Embryonic facial prominence (tissue), 1 donor: ENCODE measurements around the gene EBPL.

Experiments used
- DNase-seq: peaks from one replicate; pipeline ENCODE4 v3.0.0-alpha.2; 2016; ENCODE audit errors: extremely low spot score

Gene EBPL

DNA sequence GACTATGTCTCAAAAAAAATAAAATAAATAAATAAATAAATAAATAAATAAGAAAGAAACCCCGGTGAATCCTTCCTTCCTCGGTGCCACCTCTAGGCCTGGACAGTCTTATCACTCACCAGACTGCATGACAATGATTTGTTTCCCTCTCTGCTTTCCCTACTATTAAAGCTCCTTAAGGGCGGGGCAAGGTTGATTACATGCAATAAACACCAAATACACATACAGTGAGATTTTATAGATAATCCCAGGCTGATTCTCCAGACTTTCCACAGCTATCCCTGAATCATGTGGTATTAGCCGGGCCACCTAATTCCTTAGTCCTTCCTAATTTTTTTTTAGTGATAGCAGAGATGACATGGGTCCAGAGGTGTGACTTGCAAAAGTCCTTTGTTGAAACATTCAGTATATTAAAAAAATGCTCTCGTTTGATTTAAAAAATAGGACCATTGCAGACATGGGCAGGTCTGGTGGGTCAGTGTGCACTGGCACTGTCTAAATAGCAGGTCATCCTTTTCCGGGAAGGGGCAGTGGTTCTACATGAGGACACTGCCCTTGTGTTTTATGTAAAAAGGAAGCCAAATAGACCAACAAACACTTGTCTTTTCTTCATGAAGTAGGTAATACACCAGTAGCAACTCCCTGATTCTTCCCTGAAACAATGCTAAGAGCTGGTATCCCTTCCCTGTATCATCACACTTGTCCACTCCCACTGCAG lies 14.5 kb downstream of the EBPL start:
- DNase-seq: no peak

DNA sequence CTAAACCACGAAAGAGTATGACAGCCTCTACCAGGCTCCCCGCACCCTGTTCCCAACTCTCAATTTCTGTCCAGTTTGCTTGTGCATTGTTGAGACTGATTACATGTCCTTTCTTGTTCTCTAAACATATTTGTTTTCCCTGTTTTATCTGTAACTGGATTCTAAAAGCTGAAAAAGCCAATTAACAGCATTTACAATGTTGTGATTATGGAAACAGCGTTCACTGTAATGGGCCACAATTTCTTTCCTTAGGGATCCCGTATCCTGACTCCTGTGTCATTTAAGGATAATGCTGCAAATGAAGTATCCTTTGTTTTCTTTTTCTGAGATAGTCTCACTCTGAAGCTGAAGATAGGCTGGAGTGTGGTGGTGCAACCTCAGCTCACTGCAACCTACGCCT lies 20.5 kb downstream of the EBPL start:
- no peak for DNase-seq

DNA sequence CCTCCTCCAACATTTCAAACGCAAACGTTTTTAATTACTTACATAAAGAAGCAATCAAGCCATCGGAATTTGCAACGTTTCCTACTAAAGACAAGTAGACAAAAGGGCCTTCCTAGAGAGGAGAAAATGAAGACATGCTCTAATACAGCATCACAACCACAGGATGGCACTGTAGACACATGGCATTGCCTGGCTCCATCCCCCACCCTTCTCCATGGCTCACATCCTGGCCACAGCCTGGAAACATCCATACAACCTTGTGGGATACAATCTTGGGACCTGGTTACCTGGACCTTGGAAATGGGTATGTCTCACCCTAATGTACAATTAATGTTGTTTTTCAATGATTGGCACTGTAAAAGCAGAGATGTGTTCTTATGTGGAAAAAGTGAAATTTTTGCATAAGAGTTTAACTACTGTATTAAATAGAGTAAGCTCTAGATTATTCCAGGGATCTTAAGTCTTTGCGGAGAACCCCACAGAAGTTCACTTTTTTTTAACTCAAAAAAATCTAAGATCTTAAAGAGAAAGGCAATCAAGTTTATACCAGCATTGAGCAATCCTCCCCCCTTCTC lies 21.5 kb downstream of the EBPL start:
- peak; percentile 41 for DNase-seq

DNA sequence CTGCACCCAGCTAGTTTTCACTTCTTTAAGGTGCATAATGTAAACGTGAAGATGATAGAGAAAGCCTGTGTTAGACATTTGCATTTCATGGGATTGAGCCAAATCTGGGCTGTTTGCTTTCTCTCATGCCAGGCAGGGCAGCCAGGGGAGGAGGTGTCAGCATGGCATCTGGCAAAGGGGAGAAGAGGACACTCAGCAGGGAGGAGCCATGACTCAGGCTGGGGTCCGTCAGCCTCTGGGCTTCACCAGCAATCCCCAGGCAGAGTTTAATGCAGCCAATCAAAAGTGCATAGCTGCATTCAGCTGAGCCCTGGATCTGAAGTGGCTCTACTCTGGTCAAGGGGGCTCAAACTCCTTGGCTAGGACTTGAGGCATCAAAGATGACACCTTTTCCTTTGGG lies 23.5 kb downstream of the EBPL start:
- DNase-seq: no peak

DNA sequence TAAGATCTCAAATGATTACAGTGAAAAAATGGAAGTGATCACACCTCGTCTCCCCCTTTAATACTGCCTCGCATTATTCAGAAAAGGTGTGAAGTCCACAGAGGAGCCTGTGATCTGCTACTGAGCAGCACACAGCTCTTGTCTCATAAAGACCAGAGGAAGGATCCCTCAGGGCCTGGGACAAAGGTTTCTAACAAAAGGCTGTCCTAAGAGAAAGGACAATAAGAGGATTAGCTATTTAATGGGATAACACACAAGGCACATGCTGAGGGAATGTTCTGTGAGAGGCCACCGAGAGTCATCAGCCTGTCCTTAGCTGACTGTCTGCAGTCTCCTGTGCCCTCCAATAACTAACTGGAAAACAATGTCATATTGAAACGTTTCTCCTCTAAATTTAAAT lies 26.7 kb downstream of the EBPL start:
- no peak for DNase-seq

DNA sequence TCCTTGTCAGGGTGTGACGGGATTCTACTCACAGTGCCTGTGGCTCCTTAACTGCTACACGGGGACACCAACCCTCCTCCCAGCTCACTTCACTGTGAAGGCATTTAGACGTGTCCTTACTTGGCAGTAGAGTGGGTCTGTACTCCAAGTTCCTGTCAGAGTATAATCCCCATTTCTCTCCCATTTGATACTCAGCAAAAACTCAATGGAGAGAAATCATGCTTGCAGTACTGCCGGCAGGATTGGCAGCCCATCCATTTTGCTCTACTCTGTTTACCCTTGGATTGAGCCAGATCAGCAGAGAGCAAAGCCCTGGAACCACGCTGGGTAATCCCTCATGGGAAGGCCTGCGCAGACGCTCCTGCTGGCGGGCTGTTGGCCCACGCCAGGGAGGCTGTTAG lies 34.0 kb downstream of the EBPL start:
- DNase-seq: no peak

DNA sequence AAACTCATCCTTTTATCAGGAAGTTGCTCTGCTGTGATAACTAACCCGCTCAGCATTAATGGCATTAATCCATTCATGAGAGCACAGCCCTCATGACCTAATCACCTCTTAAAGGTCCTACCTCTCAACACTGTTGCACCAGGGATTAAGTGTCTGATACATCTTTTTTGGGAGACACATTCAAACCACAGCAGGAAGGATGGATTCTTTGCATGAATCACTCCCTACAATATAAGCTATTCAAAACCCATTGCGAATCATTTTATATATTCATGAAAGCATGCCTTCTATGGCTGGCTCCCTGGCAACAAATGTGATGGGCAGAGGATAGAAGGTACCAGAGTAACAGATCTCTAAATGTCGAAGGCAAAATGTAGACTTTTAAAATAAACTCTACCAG lies 35.4 kb downstream of the EBPL start:
- no peak for DNase-seq

DNA sequence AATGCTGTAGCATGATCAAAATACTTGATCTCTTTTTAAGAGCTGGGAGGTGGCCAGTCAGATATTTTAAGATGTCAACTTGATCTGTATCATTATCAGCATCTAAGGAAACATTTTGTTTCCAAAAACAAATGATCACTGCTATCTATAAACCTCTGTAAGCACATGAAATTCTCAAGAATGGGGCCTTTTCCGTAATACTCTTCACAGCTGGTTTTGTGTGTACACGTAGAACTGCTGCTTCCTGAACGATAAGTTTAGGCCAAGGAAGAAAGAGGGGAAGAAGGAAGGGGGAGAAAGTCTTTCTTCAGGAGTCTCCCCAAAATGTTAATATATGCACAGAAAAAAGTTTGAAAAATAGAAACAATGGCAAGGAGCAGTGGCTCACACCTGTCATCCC lies 37.3 kb downstream of the EBPL start:
- DNase-seq: no peak

DNA sequence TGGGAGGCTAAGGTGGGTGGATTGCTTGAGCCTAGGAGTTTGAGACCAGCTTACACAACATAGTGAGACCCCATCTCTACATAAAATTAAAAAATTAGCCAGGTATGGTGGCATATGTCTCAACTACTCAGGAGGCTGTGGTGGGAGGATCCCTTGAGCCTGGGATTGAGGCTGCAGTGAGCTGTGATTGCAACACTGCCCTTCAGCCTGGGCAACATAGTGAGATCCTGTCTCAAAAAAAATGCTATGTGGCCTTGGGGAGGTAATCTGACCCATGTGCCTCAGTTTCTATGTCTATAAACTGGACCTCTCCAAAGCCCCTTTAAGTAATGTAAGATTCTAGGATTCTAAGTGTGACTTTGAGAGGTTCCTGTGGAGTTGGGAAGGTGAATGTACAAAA lies 37.8 kb downstream of the EBPL start:
- DNase-seq: no peak

DNA sequence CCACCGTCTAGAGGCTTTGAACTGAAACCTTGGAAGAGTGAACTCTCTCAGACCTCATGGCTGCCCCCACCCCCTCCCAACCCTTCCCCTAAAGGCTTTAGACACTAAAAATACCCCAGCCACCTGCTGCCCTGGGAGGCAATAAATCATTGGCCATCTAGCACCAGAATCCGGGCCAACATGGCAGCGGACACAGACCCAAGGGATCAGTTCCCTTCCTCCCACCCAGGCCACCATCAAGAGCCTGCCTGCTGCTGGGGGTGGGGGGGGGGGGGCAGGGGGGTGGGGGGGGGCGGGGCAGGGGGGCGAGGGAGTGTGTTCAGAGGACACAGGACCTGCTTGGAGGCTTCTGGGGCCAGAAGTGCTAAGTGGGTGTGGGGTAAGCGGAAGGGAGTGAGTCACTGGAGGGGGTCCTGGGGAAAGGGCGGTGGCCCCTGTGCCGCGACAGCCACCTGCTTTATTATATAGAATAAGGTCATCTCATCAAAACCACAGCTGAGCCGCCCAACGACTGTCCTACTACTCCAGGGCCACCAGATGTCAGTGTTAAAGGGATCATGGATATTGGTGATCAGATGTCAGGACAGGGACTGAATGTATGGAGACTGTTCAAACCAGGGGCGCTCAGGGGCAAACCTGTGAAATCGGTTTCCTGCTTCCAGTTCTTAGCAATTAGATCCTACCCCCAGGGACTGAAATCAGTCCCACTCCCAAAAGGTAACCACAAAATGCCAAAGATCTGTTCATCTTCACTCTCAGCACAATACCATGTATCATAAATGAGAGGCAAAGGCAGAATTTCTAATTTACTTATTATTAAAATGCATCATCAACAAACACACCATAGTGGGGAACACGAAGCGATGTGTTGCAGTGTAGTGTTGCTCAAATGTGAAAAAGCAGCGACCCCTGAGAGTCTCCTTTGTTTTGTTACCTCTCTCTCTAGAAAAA lies 38.7 kb downstream of the EBPL start:
- DNase-seq: no peak

DNA sequence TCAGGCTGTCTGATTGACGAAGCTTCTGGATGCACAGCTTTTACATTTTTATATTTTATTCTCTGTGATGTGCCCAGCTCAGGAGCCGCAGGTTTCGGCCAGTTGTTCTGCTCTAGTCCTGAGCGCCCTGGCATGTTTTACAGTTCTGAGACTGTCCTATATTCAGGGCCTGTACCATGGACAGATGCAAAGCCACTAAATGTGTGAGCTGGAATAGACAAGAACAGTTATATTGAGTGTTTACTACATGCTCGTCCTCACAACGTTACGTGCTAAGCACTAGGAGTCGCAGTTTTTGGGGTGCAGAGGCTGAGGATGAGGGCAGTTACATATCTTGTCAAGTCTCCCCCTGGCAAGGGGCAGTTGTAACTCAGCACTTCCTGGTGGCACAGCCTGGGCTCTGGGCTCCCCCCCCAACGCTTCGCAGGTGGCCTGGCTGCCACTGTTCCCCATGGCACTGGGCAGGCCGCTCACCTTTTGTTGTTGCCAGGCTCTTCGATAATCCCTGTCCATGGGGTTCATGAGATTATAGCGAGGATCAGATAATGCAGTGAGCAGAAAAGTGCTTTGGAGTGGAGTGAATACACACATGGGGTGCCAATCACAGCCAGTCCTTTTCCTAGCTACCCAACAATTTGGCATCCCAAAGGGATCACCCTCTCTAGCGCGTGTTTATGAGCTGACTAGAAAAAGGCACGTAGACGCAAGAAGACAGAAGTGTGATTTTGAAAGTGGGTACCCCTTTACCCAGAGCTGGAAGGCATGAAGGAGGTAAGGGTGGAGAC lies 39.5 kb downstream of the EBPL start:
- no peak for DNase-seq

DNA sequence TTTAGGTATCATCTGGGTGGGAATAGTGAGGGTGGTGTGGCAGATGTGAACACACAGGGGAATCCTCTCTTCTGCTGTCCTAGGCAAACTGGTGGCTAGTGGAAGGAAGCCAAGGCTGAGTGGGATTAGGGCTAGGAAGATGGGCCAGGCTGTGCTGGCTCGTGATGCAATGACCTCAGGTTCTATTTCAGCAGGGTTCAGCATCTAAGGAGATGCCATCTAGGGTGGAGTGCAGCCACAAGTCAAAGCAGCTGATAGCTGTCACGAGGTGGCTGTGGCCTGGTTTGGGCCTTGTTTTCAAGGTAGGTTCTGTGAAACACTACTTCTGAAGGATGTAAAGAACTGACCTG lies 41.3 kb downstream of the EBPL start:
- DNase-seq: no peak

DNA sequence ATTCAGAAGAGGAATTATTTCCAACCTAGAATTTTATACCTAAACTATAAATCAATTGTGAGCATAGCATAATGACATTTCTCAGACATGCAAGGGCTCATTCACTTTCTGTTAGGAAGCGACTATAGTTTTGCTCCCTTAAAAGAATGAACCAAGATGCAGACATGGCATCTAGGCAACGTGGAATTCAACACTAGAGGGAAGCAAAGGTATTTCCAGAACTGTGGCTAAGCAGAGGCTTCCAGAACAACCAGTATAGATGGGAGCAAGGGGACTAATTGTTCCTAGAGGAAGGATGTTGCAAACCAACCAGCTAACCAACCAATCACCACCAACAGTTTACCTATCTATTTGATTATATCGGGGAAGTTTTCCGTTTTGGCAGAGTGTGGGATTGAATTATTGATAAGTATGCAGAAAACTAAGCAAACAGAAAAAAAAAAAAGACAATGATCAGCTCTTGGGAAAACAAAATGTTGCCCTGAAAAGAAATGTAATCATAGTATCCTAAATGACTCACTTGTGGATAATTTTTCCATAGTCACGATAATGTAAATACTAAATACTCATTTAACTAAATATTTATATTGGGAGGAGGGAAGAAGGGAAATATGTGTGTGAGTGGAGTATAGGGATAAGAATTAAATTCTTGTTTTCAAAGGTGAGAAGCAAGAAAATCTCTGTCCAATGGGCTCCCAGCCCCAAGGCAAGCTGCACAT lies 41.9 kb downstream of the EBPL start:
- DNase-seq: no peak

DNA sequence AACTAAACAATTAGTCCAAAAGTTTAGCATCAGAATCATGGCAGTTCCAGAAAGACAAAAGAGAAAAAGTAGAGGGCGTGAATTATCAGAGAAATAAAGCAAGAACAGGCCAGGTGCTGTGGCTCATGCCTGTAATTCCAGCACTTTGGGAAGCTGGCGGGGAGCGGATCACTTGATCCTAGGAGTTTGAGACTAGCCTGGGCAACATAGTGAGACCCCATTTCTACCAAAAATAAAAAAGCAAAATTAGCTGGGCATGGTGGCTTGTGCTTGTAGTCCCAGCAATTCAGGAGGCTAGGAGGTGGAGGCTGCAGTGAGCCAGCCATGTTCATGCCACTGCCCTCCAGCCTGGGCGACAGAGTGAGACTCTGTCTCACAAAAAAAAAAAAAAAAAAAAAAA lies 44.6 kb downstream of the EBPL start:
- no peak for DNase-seq

DNA sequence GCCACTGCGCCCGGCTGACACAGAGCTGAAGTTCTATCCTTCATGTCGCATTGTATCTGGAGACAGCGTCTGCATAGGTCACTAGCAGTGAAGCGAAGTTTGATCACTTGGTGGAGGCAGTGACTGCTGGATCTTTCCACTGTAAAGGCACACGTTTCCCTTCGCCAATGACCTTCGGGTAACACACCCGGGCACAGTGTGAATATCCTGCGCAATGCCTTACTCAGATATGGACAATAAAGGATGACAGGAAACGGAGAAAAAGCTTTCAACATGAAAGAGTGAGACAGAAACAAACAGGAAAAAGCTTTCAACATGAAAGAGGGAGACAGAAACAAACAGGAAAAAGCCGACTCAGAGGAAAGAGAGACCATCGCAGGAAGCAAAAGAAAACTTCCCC lies 45.8 kb downstream of the EBPL start:
- DNase-seq: no peak

DNA sequence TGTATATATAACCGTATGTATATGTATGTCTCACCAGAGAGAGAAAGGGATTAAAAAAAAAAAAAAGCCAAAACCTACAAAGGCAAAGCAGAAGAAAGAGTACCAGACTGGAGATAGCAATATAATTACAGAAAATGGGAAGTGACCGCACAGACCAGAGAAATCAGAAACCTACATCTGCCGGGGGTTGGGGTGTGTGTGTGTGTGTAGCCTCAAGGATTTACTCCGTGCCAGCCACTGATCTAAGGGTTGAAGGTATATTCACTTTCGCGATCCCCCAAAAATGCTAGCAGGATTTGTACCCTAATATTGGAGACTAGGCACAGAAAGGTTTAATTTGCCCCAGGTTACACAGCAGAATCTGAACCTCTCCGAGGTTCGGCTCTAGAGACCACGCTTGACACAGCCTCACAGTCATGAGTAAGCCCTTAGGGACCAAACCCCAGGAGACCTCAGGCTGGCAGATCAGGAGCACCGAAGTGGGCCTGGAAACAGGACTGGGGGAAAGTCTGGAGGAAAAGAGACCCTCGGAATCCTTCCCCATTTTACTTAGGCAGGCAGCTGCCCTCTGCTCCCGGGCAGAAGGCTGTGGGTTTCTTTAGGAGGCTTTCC lies 48.1 kb downstream of the EBPL start:
- no peak for DNase-seq

DNA sequence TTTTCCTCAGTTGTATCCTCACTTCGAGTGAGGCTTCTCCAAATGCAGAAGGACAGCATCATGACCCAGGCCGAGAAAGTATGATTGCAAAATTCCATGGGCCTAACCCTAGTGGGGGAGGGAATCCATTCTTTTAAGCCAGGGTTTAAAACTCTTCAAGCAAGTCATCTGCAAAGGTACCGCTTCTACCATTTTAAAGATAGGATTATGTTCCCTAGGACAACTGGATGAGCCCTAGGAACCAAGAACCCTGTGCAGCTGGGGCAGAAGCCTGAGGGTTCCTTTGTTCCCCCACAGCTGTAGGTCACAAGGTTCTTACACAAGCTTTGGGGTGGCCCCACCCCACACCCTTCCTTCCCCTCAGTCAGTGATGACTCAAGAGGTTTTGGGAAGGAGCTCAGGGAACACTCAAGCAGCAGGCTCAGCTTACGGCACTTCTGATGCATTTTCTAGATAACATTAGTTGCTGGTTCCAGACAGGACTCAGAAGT lies 49.4 kb downstream of the EBPL start:
- DNase-seq: no peak

DNA sequence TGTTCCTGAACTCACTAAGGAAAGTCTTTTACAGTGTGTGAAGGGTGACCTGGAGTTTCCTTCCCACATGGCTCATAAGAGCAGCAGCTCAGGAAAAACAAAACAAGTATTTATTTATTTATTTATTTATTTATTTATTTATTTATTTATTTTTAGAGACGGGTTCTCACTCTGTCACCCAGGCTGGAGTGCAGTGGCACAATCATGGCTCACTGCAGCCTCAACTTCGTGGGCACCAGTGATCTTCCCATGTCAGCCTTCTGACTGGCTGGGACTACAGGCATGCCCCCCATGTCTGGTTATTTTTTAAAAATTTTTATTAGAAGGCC lies 52.6 kb downstream of the EBPL start:
- DNase-seq: no peak

DNA sequence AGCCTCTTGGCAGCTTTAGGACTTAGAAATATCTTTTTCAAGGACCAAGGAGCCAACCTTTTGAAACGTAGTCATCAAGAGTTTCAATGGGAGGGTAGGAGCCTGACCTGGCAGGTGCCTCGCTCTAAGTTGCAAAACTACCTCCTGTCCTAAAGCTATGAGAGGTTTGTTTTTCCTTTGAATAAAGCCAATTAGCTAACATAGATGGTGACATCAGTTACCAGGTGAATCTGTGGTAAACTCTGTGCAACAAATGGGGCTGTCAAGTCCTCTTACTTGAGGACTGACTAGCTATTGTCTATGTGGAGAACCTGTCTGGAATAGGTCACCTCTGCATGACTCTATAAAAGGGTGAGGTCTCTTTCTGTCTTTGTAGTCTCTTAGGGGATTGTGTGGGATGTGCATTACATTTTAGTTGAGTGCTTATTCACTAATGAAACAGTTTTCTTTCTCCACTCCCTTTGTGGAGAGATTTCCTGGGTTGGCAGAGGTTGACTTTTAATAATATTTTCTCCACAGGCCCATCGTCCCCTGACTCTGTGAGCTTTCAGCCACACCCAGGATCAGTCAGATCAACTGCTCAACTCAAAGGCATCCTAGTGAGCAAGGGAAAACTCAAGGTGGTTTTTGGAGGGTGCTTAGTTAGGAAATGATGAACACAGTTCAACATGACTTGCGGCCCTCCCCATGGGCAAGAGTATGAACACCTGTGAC lies 53.1 kb downstream of the EBPL start:
- no peak for DNase-seq

DNA sequence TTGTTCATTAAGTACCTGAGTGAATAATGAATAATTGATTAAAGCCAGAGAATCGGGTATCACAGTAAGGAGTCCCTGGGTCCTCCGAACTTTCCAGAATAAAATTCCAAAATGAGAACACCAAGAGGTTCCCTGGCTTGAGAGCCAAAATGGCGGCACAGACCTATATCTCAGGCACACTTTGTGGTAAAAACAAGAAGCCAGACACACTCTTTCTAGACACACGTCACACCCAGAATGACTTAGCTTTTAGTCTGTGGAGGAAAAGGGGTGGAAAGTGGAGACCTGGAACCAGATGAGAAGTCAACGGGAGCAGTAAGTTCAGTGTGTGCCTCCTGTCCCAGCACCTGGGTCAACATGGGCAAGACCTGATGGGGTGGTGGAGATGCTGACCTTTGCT lies 54.6 kb downstream of the EBPL start:
- DNase-seq: no peak
